Measurements from ENCODE around the gene SLC39A1.
A peak's percentile ranks its signal among the peaks of the same experiment; 100 is the strongest.
"Not testable (repeated sequence)": the region's sequence is repeated elsewhere in the genome, so short reads cannot be mapped to it uniquely, and the experiment has no call there.

Gene SLC39A1, protein sequence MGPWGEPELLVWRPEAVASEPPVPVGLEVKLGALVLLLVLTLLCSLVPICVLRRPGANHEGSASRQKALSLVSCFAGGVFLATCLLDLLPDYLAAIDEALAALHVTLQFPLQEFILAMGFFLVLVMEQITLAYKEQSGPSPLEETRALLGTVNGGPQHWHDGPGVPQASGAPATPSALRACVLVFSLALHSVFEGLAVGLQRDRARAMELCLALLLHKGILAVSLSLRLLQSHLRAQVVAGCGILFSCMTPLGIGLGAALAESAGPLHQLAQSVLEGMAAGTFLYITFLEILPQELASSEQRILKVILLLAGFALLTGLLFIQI

DNA sequence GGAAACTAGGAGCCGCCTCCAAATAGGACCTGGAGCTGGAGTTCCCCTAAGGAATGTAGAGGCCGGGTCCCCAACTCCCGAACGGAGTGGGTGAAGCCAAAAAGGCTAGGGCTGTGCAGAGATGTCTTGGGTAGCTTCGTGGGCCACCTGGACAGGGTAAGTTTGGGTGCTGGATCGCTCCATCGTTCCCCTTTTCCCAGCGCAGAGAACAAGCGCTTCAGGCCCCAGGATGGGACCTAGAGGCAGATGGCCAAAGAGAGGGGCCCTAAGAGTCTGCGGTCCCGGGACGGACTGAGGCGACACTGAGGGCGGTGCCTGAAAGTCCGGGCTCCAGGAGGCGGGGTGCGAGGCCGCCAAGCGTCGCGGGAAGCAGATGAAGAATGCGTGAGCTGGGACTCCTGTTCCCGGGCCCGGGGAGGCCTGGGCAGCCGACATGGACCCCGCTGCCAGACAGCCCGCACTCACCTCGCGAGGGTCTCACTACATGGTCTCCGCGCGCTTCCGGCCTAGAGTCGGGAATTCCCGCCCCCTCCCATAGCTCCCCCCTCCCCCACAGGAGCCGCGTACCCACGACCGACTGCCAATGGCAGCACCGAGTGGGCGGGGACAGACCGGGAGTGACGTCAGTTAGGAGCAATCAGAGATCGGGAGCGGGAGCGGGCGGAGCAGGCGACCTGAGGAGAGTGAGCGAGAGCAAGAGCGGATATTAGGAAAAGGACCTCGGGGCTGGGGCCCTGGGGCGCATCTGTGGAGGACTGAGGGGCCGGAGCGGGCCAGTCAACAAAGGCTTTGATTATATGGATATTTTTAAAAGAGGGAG, at the start of gene SLC39A1:
Gene SLC39A1 (minus strand): TSS at position 508 of the 820 bp plus-strand sequence. CDS start 822 bp downstream, outside the sequence.
- TF ChIP-seq, protein P1, sequence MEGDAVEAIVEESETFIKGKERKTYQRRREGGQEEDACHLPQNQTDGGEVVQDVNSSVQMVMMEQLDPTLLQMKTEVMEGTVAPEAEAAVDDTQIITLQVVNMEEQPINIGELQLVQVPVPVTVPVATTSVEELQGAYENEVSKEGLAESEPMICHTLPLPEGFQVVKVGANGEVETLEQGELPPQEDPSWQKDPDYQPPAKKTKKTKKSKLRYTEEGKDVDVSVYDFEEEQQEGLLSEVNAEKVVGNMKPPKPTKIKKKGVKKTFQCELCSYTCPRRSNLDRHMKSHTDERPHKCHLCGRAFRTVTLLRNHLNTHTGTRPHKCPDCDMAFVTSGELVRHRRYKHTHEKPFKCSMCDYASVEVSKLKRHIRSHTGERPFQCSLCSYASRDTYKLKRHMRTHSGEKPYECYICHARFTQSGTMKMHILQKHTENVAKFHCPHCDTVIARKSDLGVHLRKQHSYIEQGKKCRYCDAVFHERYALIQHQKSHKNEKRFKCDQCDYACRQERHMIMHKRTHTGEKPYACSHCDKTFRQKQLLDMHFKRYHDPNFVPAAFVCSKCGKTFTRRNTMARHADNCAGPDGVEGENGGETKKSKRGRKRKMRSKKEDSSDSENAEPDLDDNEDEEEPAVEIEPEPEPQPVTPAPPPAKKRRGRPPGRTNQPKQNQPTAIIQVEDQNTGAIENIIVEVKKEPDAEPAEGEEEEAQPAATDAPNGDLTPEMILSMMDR (IDR thresholded peaks at IDR 0.05; ENCODE audit: control insufficient read depth, insufficient read depth, low read depth, low read length, missing control alignments), result no peak
- H3K4me3 ChIP-seq (ENCODE audit: control insufficient read depth, low read depth, low read length), result peak within 1 kb of the TSS; percentile 81
- peak; percentile 80 for DNase-seq (ENCODE audit: low read depth)

DNA sequence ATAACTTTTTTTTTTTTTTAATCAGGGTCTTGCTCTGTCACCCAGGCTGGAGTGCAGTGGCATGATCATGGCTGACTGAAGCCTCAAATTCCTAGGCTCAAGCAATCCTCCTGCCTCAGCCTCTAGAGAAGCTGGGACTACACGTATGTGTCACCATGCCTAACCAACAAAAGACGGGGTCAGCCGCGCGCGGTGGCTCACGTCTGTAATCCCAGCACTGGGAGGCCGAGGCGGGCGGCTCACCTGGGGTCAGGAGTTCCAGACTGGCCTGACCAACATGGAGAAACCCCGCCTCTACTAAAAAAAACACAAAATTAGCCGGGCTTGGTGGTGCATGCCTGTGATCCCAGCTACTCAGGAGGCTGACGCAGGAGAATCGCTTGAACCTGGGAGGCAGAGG, 49.2 kb upstream of the SLC39A1 start:
- not testable (repeated sequence) for H3K4me3 ChIP-seq (ENCODE audit: control insufficient read depth, low read depth, low read length); DNase-seq (ENCODE audit: low read depth)

DNA sequence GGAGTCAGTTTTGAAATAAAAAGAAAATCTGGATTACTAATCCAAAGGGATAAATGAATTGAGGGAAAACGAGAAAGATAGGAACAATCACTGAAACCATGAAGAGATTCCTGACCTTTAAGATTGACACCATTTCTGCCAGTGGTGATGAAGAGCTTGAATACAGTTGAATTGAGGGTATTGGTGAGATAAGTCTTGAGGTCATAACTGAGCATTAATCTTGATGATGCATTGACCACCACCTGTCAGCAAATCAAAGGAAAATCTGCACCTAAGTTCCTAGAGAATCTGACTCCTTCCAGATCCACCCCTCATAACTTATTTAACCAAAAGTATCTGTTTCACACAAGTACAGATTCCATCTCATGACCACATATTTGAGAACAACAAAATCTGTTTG, 48.8 kb upstream of the SLC39A1 start:
- TF ChIP-seq, protein P1 (IDR thresholded peaks at IDR 0.05; ENCODE audit: control insufficient read depth, insufficient read depth, low read depth, low read length, missing control alignments), result no peak
- no peak overlapping the region for H3K4me3 ChIP-seq (ENCODE audit: control insufficient read depth, low read depth, low read length)
- DNase-seq (ENCODE audit: low read depth), result no peak

DNA sequence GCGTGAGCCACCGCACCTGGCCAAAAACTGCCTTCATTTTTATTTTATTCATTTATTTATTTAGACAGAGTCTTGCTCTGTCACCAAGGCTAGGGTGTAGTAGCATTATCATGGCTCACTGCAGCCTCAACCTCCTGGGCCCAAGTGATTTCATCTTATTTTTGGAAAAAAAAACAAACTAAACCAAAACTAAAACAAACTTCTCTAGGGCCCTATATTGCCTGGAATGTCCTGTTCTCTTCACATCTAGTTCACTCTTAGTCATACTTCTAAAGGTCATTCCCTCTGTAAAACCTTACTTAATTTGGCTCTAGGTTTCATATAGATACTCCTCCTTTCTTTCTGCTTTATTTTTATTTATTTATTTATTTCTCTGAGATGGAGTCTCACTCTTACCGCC, 42.8 kb upstream of the SLC39A1 start:
- no peak overlapping the region for H3K4me3 ChIP-seq (ENCODE audit: control insufficient read depth, low read depth, low read length)
- no peak for DNase-seq (ENCODE audit: low read depth)
- TF ChIP-seq, protein P1 (IDR thresholded peaks at IDR 0.05; ENCODE audit: control insufficient read depth, insufficient read depth, low read depth, low read length, missing control alignments), result no peak

DNA sequence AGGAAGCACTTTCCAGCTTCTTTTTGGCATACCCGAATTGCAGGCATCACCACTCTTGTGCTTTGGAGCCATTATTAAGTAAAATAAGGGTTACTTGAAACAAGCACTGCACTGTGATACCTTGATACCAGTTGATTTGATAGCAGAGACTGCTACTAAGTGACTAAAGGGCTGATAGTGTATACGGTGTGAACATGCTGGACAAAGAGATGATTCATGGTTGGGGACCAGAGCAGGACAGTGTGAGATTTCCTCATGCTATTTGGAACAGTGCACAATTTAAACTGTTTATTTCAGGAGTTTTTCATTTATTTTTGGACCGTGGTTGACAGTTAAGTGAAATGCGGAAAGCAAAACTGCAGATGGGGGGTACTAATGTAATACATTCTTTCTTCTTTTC, 37.1 kb upstream of the SLC39A1 start:
- TF ChIP-seq, protein P1 (IDR thresholded peaks at IDR 0.05; ENCODE audit: control insufficient read depth, insufficient read depth, low read depth, low read length, missing control alignments), result no peak
- no peak overlapping the region for H3K4me3 ChIP-seq (ENCODE audit: control insufficient read depth, low read depth, low read length)
- DNase-seq (ENCODE audit: low read depth), result no peak

DNA sequence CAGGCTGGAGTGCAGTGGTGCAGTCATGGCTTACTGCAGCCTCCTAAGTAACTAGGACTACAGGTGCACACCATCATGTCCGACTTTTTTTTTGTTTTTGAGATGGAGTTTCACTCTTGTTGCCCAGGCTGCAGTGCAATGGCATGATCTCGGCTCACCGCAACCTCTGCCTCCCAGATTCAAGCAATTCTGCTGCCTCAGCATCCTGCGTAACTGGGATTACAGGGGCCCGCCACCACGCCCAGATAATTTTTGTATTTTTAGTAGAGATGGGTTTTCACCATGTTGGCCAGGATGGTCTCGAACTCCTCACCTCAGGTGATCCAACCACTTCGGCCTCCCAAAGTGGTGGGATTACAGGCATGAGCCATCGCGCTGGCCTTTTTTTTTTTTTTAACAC, 33.5 kb upstream of the SLC39A1 start:
- not testable (repeated sequence) for H3K4me3 ChIP-seq (ENCODE audit: control insufficient read depth, low read depth, low read length); DNase-seq (ENCODE audit: low read depth)

DNA sequence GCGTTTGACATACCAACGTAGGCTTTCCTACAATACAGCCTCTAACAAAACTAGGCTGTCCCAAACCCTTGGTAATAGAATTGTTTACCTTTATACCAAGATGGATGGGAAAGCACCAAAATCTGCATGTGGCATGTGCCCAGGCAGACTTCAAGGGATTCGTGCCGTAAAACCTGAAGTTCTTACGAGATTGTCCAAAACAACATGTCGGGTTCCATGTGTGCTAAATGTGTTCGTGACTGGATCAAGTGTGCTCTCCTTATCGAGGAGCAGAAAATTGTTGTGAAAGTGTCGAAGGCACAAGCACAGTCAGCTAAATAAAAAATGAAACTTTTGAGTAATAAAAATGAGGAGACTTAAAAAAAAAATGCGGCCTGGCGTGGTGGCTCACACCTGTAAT, 32.3 kb upstream of the SLC39A1 start:
- H3K4me3 ChIP-seq (ENCODE audit: control insufficient read depth, low read depth, low read length), result no peak overlapping the region
- TF ChIP-seq, protein P1 (IDR thresholded peaks at IDR 0.05; ENCODE audit: control insufficient read depth, insufficient read depth, low read depth, low read length, missing control alignments), result no peak
- DNase-seq (ENCODE audit: low read depth), result no peak

Measured in AG09309 (cell line).